Measurements from ENCODE around the gene RTTN. TPM values are rescaled to one million over a fixed set of nuclear protein-coding genes. Genes with fewer than 3 reads are reported as not detected.

Gene RTTN
- total and polyA plus RNA-seq, 9 of the 15 experiments (the other 6 are each of a cell fraction or from before 2014, with no cell fraction given) = 3.1 to 18.3 (median 10.6) TPM

- in situ Hi-C loops (cut with MboI) = no loop called here
- TF ChIP-seq DPF2 (IDR thresholded peaks at IDR 0.05) = no peak
- TF ChIP-seq ARID3A (IDR thresholded peaks at IDR 0.05; ENCODE audit: borderline replicate concordance, low read depth, low read length) = no peak
- no peak for TF ChIP-seq CXXC5 (CRISPR knock-in tag; IDR thresholded peaks at IDR 0.05)
- TF ChIP-seq, protein P1, sequence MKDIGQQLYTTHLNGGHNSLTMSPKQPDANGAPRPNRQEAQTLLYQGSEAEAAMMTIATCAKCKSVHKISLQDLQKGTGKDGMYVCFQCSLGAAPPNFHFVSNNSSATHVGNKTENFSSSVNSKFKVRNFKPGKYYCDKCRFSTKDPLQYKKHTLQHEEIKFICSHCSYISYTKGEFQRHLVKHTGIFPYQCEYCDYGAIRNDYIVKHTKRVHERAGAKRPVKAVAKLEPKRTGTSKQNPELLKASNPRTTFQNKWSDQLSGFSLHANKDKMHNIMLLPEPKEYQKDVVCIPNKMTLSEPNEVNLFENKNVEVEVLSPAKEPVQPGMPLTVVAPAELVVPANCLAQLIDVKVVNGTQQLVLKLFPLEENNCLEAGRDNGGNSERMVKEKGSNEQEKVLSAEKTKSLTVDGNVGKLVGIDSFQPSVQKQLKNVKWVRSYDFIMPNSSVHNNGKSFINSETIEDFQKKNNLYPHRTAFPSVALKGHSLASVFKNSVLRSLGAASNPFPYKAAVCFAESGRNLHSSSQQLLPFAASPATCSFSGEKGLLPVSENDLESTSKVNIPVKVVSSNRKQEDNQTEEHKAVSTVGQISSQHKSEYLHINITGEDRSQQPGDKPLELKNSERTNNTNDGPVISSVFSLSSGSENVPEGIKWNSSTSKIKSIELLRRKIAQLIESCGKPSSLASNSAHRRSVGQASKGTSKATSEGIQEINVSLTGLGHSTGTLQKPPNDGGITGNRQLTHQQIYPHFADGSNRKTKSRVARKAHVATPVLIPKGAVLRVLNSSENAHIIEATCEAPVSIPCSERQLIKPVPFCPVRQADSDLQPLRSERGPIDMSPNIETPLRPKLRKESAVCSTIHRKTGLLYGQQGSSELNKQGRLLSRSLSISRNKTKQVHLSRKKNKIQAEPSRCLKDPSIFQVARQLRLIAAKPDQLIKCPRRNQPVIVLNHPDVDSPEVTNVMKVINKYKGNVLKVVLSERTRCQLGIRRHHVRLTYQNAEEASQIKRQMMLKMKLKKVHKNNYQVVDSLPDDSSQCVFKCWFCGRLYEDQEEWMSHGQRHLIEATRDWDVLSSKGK (CRISPR knock-in tag; IDR thresholded peaks at IDR 0.05) = no peak
- no peak for TF ChIP-seq ZNF318 (IDR thresholded peaks at IDR 0.05; ENCODE audit: borderline replicate concordance in 1 of 2, low read depth in 1 of 2)
- no peak for TF ChIP-seq NR2C2 (CRISPR knock-in tag; IDR thresholded peaks at IDR 0.05)
- no peak for TF ChIP-seq NR2C2 (tag; IDR thresholded peaks at IDR 0.05)
- no peak for TF ChIP-seq PYGO2 (tag; IDR thresholded peaks at IDR 0.05)
Measured at GRCh38 chr18:70030728-70031127, 174.8 kb downstream of the RTTN start.

More at GRCh38 chr18:70030728-70031127, 174.8 kb downstream of the RTTN start:
- H3K4me2 ChIP-seq (ENCODE audit: insufficient read depth, low read length) = no peak overlapping the region
- no peaks in the 10 kb centered on the region for H4K20me1 ChIP-seq (replicated peaks; ENCODE audit: control insufficient read depth, insufficient read depth, low read length)
- H3K27me3 ChIP-seq (ENCODE audit: control insufficient read depth in 2 of 2, insufficient read depth in 2 of 2, low read length in 2 of 2) = no peaks in the 10 kb centered on the region
- intact Hi-C loops (cut with micrococcal nuclease) = no loop called here
- no peaks in the 10 kb centered on the region for H3K9me1 ChIP-seq (ENCODE audit: control insufficient read depth, insufficient read depth, low read length)
- FAIRE-seq (no peak), ATAC-seq (no peak), DNase-seq (ENCODE audit: extremely low read depth in 1 of 4, low spot score in 3 of 4) (no peak)
- WGBS (ENCODE audit: insufficient coverage, low coverage, missing lambda C conversion rate) = 36% methylated on average over 1 of the region's 1 CpG
- H2AFZ ChIP-seq (ENCODE audit: low read depth, low read length) = no peak overlapping the region
- BruUV-seq (replicated peaks) = no TSS peak
- no peaks in the 10 kb centered on the region for H3K79me2 ChIP-seq (ENCODE audit: control insufficient read depth, insufficient read depth, low read length)
- no peak overlapping the region for H3K9ac ChIP-seq (ENCODE audit: insufficient read depth in 1 of 2, low read depth in 2 of 2, low read length in 2 of 2)
- H3K9me3 ChIP-seq (replicated peaks; ENCODE audit: control insufficient read depth, insufficient read depth, low read depth, low read length) = no peaks in the 10 kb centered on the region; the same call in 1 of the 2 replicates
- ChIA-PET CTCF (ENCODE audit: low intra/inter-chr PET ratio) (no interaction called here), POLR2A (no interaction called here)
- H3K36me3 ChIP-seq (ENCODE audit: control insufficient read depth, insufficient read depth, low read length) = peaks cover 7% of the 10 kb centered on the region; the same call in 2 of the 3 replicates
- H3K4me3 ChIP-seq = no peak overlapping the region
- H3K27ac ChIP-seq (ENCODE audit: extremely low read depth, low read depth, low read length) = no peak overlapping the region
- H3K4me1 ChIP-seq (replicated peaks in 1 of 2; ENCODE audit: control insufficient read depth in 2 of 2, insufficient read depth in 2 of 2, low read length in 2 of 2) = peaks cover 0 to 20% of the 10 kb centered on the region in 2 experiments; a peak in 3 of 5 replicates
